HepG2 (cell line): ENCODE results near the gene ZNF625. TPM values are rescaled to one million over a fixed set of nuclear protein-coding genes. Genes with fewer than 3 reads are reported as not detected.

Source experiments
- ATRX ChIP-seq: sonication (generic); formaldehyde crosslinking; IDR thresholded peaks from 2 replicates; pipeline ENCODE4 v1.4.0; 2020; ENCODE audit warnings: missing genetic modification reagents, borderline replicate concordance
- FOXJ3 ChIP-seq: sonication (generic); formaldehyde crosslinking; IDR thresholded peaks from 2 replicates; pipeline ENCODE4 v1.4.0; 2020; ENCODE audit warnings: missing genetic modification reagents, mild to moderate bottlenecking, borderline replicate concordance
- HNRNPLL ChIP-seq: fragments of 200-400 bp; formaldehyde crosslinking; IDR thresholded peaks from 2 replicates; pipeline ENCODE4 v1.6.1; 2017; ENCODE audit warnings: mild to moderate bottlenecking, low read depth, low read length; ENCODE audit not compliant: poor library complexity, severe bottlenecking
- KDM1A ChIP-seq: IDR thresholded peaks from 2 replicates; pipeline ENCODE4 v1.6.1; 2016; ENCODE audit warnings: missing compliant biosample characterization
- MBNL3 ChIP-seq: fragments of 250-450 bp; sonication (Bioruptor Pico); conservative IDR thresholded peaks from 2 replicates; pipeline ENCODE4 v1.8.0; 2022; ENCODE audit warnings: mild to moderate bottlenecking, inconsistent platforms
- RBAK ChIP-seq: sonication (generic); formaldehyde crosslinking; IDR thresholded peaks from 2 replicates; pipeline ENCODE4 v1.5.1; 2020; ENCODE audit warnings: mild to moderate bottlenecking, missing genetic modification reagents
- RFX1 ChIP-seq: fragments of 450-650 bp; IDR thresholded peaks from 2 replicates; pipeline ENCODE4 v1.6.1; 2017
- SALL1 ChIP-seq: sonication (generic); formaldehyde crosslinking; IDR thresholded peaks from 2 replicates; pipeline ENCODE4 v1.8.0; 2022; ENCODE audit warnings: mild to moderate bottlenecking, missing genetic modification reagents
- SRSF1 ChIP-seq: fragments of 200-400 bp; formaldehyde crosslinking; optimal IDR thresholded peaks from 2 replicates; pipeline ENCODE3; 2017; ENCODE audit warnings: mild to moderate bottlenecking, low read depth, low read length, moderate library complexity
- ZBTB42 ChIP-seq: sonication (generic); formaldehyde crosslinking; IDR thresholded peaks from 2 replicates; pipeline ENCODE4 v1.5.0; 2020; ENCODE audit warnings: mild to moderate bottlenecking, missing genetic modification reagents
- ZNF207 ChIP-seq: fragments of 450-650 bp; IDR thresholded peaks from 2 replicates; pipeline ENCODE4 v1.6.1; 2016; ENCODE audit warnings: antibody characterized with exemption, borderline replicate concordance
- ZNF557 ChIP-seq: sonication (generic); formaldehyde crosslinking; IDR thresholded peaks from 2 replicates; pipeline ENCODE4 v1.4.0; 2020; ENCODE audit warnings: missing genetic modification reagents
- ZNF775 ChIP-seq: sonication (generic); formaldehyde crosslinking; IDR thresholded peaks from 2 replicates; pipeline ENCODE4 v1.4.0; 2020; ENCODE audit warnings: missing genetic modification reagents, mild to moderate bottlenecking, moderate library complexity, borderline replicate concordance
- ZZZ3 ChIP-seq: sonication (generic); formaldehyde crosslinking; IDR thresholded peaks from 2 replicates; pipeline ENCODE4 v1.4.0; 2020; ENCODE audit warnings: missing genetic modification reagents, mild to moderate bottlenecking, borderline replicate concordance
- polyA plus RNA-seq, 8 experiments: library from polyadenylated mRNA; depleted of rRNA in 3 of 8; stranded (reverse) in 7 of 8; unstranded in 1 of 8; fragments of >200 nt; fragmentation: Illumina TruSeq in 4 of 8; extraction: Trizol in 4 of 8; gene quantifications; 2 replicates each; pipeline versions ENCODE4 v1.2.1 to v1.2.3, GENCODE V29; 2011 to 2016; ENCODE audit warnings: low read depth in 4 of 8, missing spikeins in 1 of 8, mixed read lengths in 1 of 8; ENCODE audit not compliant: insufficient read depth in 1 of 8
- total RNA-seq, 5 experiments: library from RNA; depleted of rRNA; stranded (reverse); fragments of >200 nt; fragmentation: Illumina TruSeq; extraction: Trizol; gene quantifications; 2 replicates each; pipeline ENCODE4 v1.2.3, GENCODE V29; 2016; ENCODE audit warnings: low read depth in 1 of 5
- TF ChIP-seq, protein P1 (sequence below): sonication (generic); formaldehyde crosslinking; IDR thresholded peaks from 2 replicates; pipeline ENCODE4 v1.5.1; 2020; ENCODE audit warnings: mild to moderate bottlenecking, missing genetic modification reagents, moderate library complexity
- TF ChIP-seq, protein P2 (sequence below), 2 experiments: fragments of 450-650 bp in 1 of 2; sonication (generic) in 1 of 2; formaldehyde crosslinking in 1 of 2; IDR thresholded peaks; 2 replicates each; pipeline versions ENCODE4 v1.6.1 to v1.8.0; 2016 to 2022; ENCODE audit warnings: antibody characterized with exemption in 1 of 2, mild to moderate bottlenecking in 1 of 2, missing genetic modification reagents in 1 of 2

ZNF625 gene
- total and polyA plus RNA-seq, 2 of the 13 experiments (the other 11 are each of a cell fraction or from before 2014, with no cell fraction given): 1.7 to 12.2 TPM

DNA sequence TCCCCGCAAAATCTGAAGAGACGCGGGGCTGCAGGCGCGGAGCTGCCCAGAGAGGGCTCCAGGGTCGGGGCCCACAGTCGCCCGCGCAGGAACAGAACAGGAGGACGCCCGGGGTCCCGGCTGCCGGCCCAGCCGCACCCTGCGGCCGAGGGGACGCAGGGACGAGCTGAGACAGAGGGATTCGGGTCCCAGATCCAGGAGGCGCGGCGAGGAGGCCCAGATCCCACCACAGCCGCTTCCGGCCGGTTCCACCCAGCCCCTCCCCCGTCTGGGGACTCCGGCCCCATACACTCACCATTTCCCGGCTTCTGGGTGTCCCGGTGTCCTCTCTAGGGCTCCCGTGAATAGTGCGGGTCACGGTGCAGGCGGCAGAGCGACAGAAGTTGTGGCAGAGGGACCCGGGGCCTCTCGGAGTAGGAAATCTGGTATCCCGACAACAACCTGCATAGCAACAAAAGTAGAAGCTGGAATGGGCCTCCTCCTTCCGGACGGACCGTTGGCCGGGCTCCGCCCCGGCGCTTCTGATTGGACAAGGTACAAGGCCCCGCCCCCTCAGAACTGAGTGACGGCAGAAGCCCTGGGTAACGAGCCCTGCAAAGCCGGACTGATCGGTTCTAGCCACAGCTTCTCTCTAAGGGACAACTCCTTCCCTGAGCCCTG, 16.5 kb downstream of the ZNF625 start, which contains the start of gene ZNF20 (continued):
- TF ChIP-seq ZNF207: no peak
- peak; percentile 40 for TF ChIP-seq SRSF1
- peak; percentile 35; the same call in 1 of the 2 replicates for TF ChIP-seq SALL1 (CRISPR knock-in tag)
- no peak for TF ChIP-seq ZNF557 (CRISPR knock-in tag)
- no peak for TF ChIP-seq RBAK (CRISPR knock-in tag)
- TF ChIP-seq FOXJ3: peak; percentile 64
- peak; percentile 32 for TF ChIP-seq HNRNPLL
- 0 out of 2 replicates have a peak, but pooled peaks have one; percentile 8 for TF ChIP-seq KDM1A (CRISPR knock-in tag)
- TF ChIP-seq ZZZ3 (CRISPR knock-in tag): no peak
- TF ChIP-seq, protein P1, sequence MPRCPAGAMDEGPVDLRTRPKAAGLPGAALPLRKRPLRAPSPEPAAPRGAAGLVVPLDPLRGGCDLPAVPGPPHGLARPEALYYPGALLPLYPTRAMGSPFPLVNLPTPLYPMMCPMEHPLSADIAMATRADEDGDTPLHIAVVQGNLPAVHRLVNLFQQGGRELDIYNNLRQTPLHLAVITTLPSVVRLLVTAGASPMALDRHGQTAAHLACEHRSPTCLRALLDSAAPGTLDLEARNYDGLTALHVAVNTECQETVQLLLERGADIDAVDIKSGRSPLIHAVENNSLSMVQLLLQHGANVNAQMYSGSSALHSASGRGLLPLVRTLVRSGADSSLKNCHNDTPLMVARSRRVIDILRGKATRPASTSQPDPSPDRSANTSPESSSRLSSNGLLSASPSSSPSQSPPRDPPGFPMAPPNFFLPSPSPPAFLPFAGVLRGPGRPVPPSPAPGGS: peak; percentile 60; the same call in 1 of the 2 replicates
- TF ChIP-seq RFX1: peak; percentile 69; the same call in 1 of the 2 replicates
- TF ChIP-seq ATRX: no peak
- no peak for TF ChIP-seq MBNL3
- 0 out of 2 replicates have a peak, but pooled peaks have one; percentile 60 for TF ChIP-seq ZBTB42 (CRISPR knock-in tag)
- TF ChIP-seq, protein P2, sequence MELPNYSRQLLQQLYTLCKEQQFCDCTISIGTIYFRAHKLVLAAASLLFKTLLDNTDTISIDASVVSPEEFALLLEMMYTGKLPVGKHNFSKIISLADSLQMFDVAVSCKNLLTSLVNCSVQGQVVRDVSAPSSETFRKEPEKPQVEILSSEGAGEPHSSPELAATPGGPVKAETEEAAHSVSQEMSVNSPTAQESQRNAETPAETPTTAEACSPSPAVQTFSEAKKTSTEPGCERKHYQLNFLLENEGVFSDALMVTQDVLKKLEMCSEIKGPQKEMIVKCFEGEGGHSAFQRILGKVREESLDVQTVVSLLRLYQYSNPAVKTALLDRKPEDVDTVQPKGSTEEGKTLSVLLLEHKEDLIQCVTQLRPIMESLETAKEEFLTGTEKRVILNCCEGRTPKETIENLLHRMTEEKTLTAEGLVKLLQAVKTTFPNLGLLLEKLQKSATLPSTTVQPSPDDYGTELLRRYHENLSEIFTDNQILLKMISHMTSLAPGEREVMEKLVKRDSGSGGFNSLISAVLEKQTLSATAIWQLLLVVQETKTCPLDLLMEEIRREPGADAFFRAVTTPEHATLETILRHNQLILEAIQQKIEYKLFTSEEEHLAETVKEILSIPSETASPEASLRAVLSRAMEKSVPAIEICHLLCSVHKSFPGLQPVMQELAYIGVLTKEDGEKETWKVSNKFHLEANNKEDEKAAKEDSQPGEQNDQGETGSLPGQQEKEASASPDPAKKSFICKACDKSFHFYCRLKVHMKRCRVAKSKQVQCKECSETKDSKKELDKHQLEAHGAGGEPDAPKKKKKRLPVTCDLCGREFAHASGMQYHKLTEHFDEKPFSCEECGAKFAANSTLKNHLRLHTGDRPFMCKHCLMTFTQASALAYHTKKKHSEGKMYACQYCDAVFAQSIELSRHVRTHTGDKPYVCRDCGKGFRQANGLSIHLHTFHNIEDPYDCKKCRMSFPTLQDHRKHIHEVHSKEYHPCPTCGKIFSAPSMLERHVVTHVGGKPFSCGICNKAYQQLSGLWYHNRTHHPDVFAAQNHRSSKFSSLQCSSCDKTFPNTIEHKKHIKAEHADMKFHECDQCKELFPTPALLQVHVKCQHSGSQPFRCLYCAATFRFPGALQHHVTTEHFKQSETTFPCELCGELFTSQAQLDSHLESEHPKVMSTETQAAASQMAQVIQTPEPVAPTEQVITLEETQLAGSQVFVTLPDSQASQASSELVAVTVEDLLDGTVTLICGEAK (IDR thresholded peaks at IDR 0.05): no peak
- TF ChIP-seq, protein P2 (CRISPR knock-in tag; IDR thresholded peaks at IDR 0.05): peak; percentile 44; the same call in 1 of the 2 replicates
- TF ChIP-seq ZNF775 (CRISPR knock-in tag): no peak
